PC-9 (cell line): Measurements from ENCODE around the gene HABP4. TPM values are rescaled to one million over a fixed set of nuclear protein-coding genes. Genes with fewer than 3 reads are reported as not detected.

Experiments
- BruUV-seq: library from RNA; stranded (reverse); fragments of 400-500 nt; replicated peaks from 2 replicates; lab custom pipeline; 2021; lab: Mats Ljungman, UMichigan
- CTCF ChIA-PET: fragments of 300-600 bp; sonication (Branson Sonifier 250); formaldehyde crosslinking; loops from one replicate; lab custom pipeline; 2022; ENCODE audit warnings: antibody characterized with exemption; lab: Charles Lee
- POLR2A ChIA-PET: fragments of 300-600 bp; sonication (Branson Sonifier 250); formaldehyde crosslinking; loops from one replicate; lab custom pipeline; 2022; ENCODE audit warnings: antibody characterized with exemption; ENCODE audit not compliant: unreplicated experiment; lab: Charles Lee
- DNase-seq, 2 experiments: peaks; one replicate each; pipeline versions ENCODE4 v3.0.0 to v3.0.0-alpha.2; 2015 to 2022; ENCODE audit warnings: mixed read lengths in 1 of 2
- H2AFZ ChIP-seq: fragments of 200-600 bp; sonication (generic); 2 replicates; pipeline ENCODE4 v1.8.1; 2017; ENCODE audit warnings: antibody characterized with exemption
- H3F3A ChIP-seq: fragments of 200-600 bp; sonication (generic); 2 replicates; pipeline ENCODE4 v1.8.1; 2017; ENCODE audit warnings: antibody characterized with exemption, mild to moderate bottlenecking, low read depth; ENCODE audit not compliant: insufficient read depth
- H3K27ac ChIP-seq: fragments of 200-600 bp; sonication (generic); 2 replicates; pipeline ENCODE4 v1.6.1; 2016; ENCODE audit warnings: mixed run types
- H3K27me3 ChIP-seq: fragments of 200-600 bp; sonication (generic); 2 replicates; pipeline ENCODE4 v1.6.1; 2016; ENCODE audit warnings: low read depth, mixed run types; ENCODE audit not compliant: insufficient read depth
- H3K36me3 ChIP-seq: fragments of 200-600 bp; sonication (generic); 2 replicates; pipeline ENCODE4 v1.6.1; 2016; ENCODE audit warnings: low read depth, mixed run types
- H3K4me1 ChIP-seq: fragments of 200-600 bp; sonication (generic); replicated peaks from 2 replicates; pipeline ENCODE4 v1.6.1; 2016; ENCODE audit warnings: mixed run types; ENCODE audit not compliant: insufficient read depth
- H3K4me2 ChIP-seq: fragments of 200-600 bp; sonication (generic); 2 replicates; pipeline ENCODE4 v1.6.1; 2017; ENCODE audit warnings: mixed run types
- H3K4me3 ChIP-seq: fragments of 200-600 bp; sonication (generic); 2 replicates; pipeline ENCODE4 v1.6.1; 2016; ENCODE audit warnings: mixed run types
- H3K79me2 ChIP-seq: fragments of 200-600 bp; sonication (generic); 2 replicates; pipeline ENCODE4 v1.6.1; 2017; ENCODE audit warnings: low read depth, mixed run types
- H3K9me2 ChIP-seq: fragments of 200-600 bp; sonication (generic); 2 replicates; pipeline ENCODE4 v1.8.1; 2017; ENCODE audit warnings: mild to moderate bottlenecking; ENCODE audit not compliant: insufficient read depth
- H3K9me3 ChIP-seq: fragments of 200-600 bp; sonication (generic); 2 replicates; pipeline ENCODE4 v1.8.1; 2016; ENCODE audit warnings: low read depth; ENCODE audit not compliant: insufficient read depth
- H4K20me1 ChIP-seq: fragments of 200-600 bp; sonication (generic); 2 replicates; pipeline ENCODE4 v1.8.1; 2017; ENCODE audit not compliant: insufficient read depth
- CTCF ChIP-seq: fragments of 200-600 bp; sonication (generic); conservative IDR thresholded peaks from 2 replicates; pipeline ENCODE4 v1.6.1; 2017; ENCODE audit warnings: mixed run types, antibody characterized with exemption, mild to moderate bottlenecking, moderate library complexity
- EZH2 ChIP-seq: fragments of 200-600 bp; sonication (generic); IDR thresholded peaks from 2 replicates; pipeline ENCODE4 v1.8.0; 2017; ENCODE audit warnings: antibody characterized with exemption, low read depth
- intact Hi-C: fragments of 100-400 bp; cut with micrococcal nuclease; formaldehyde crosslinking; loops from one replicate; pipeline ENCODE4 v1.10.0; 2022; ENCODE audit not compliant: unreplicated experiment
- total RNA-seq: library from RNA; stranded (reverse); gene quantifications from 2 replicates; pipeline ENCODE4 v1.2.3, GENCODE V29; 2021

Gene HABP4
- total RNA-seq, 1 experiment from 2014 or later: 8.1 TPM

- no peak for DNase-seq
- no peaks in the 10 kb centered on the region for H3K9me2 ChIP-seq
- no peaks in the 10 kb centered on the region for H3K27me3 ChIP-seq
- peaks cover 5% of the 10 kb centered on the region; the same call in 1 of the 2 replicates for H3F3A ChIP-seq
- no peaks in the 10 kb centered on the region for H3K9me3 ChIP-seq
- no peaks in the 10 kb centered on the region for H3K4me1 ChIP-seq
- no peak overlapping the region for H3K27ac ChIP-seq
- H3K79me2 ChIP-seq: no peaks in the 10 kb centered on the region
- no peak overlapping the region for H2AFZ ChIP-seq
- BruUV-seq: no TSS peak
- ChIA-PET POLR2A (no interaction called here), CTCF (no interaction called here)
- intact Hi-C loops: no loop called here
- H4K20me1 ChIP-seq: no peaks in the 10 kb centered on the region
- TF ChIP-seq CTCF (no peak), EZH2 (no peak)
- no peaks in the 10 kb centered on the region; the same call in 1 of the 2 replicates for H3K36me3 ChIP-seq
- H3K4me3 ChIP-seq: no peak overlapping the region
- no peak overlapping the region for H3K4me2 ChIP-seq
Observed at GRCh38 chr9:96457266-96457665, 7.3 kb downstream of the HABP4 start.

GRCh38 chr9:96458226-96458625 lies 8.3 kb downstream of the HABP4 start:
- no peaks in the 10 kb centered on the region for H3K9me2 ChIP-seq
- no TSS peak for BruUV-seq
- no peaks in the 10 kb centered on the region for H4K20me1 ChIP-seq
- no peak for DNase-seq
- no peaks in the 10 kb centered on the region for H3K4me1 ChIP-seq
- H2AFZ ChIP-seq: no peak overlapping the region
- no peaks in the 10 kb centered on the region for H3K27me3 ChIP-seq
- CTCF ChIA-PET: interaction anchor here (0.6 kb wide), 1 partner anchor 216 kb away, joined by 10 read pairs; no protein-coding TSS in a partner anchor
- TF ChIP-seq EZH2: no peak
- TF ChIP-seq CTCF: no peak
- POLR2A ChIA-PET: no interaction called here
- H3K36me3 ChIP-seq: no peaks in the 10 kb centered on the region; the same call in 1 of the 2 replicates
- H3F3A ChIP-seq: peaks cover 5% of the 10 kb centered on the region; the same call in 1 of the 2 replicates
- no peaks in the 10 kb centered on the region for H3K79me2 ChIP-seq
- intact Hi-C loops: no loop called here
- H3K4me2 ChIP-seq: no peak overlapping the region
- H3K4me3 ChIP-seq: no peak overlapping the region
- no peak overlapping the region for H3K27ac ChIP-seq
- no peaks in the 10 kb centered on the region for H3K9me3 ChIP-seq

DNA sequence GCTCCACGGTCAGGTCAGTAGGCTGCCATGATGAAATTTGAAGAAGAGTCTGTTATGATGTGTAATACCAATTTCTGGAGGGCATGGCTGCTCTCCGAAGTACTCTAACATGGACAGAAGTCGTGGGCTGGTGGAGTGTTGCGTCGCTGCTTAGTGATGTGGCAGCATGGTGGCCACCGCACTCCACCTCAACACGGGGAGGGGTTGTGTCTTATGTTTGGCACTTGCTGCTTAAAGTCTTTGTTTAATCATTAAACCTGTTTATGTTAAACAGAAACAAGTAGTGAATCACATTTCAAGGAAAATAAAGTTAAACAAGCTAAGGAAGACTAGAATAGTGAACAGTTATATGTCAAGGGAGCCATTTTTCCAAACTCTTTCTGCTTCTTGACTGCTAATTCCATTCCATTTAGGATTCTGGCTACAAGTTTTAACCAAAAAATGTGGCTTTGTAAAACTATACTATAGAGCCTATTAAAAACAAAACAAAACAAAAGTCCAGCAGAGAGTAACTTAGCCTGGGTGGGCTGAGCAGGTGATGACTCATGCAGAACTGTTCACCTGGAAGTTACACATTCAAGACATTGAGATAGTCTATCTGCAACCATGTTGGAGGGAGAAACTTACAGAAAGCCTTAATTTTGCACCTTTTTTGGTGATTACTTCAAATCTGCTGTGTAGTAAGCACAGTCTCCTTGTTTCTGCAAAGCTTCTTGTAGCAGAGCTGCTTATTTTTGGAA lies 9.5 kb downstream of the HABP4 start:
- H3K9me2 ChIP-seq: no peaks in the 10 kb centered on the region
- H3F3A ChIP-seq: peaks cover 5% of the 10 kb centered on the region; the same call in 1 of the 2 replicates
- intact Hi-C loops: no loop called here
- H3K4me3 ChIP-seq: no peak overlapping the region
- H2AFZ ChIP-seq: no peak overlapping the region
- no peaks in the 10 kb centered on the region for H4K20me1 ChIP-seq
- no peak for TF ChIP-seq EZH2
- TF ChIP-seq CTCF: no peak
- H3K27me3 ChIP-seq: no peaks in the 10 kb centered on the region
- H3K4me1 ChIP-seq: no peaks in the 10 kb centered on the region
- ChIA-PET CTCF (interaction anchor here (0.6 to 0.7 kb wide), 2 partner anchors 15 to 17 kb away, joined by 3 read pairs; no protein-coding TSS in a partner anchor), POLR2A (no interaction called here)
- no peaks in the 10 kb centered on the region for H3K9me3 ChIP-seq
- H3K27ac ChIP-seq: no peak overlapping the region
- H3K4me2 ChIP-seq: no peak overlapping the region
- H3K36me3 ChIP-seq: no peaks in the 10 kb centered on the region; the same call in 1 of the 2 replicates
- no TSS peak for BruUV-seq
- DNase-seq: no peak
- no peaks in the 10 kb centered on the region for H3K79me2 ChIP-seq
